GM23338 (cell line): ENCODE data around the gene TRAF2. TPM values are rescaled to one million over a fixed set of nuclear protein-coding genes. Genes with fewer than 3 reads are reported as not detected.

Source experiments
- ATAC-seq: fragments of 200-7000 bp; cut with Tn5 transposase; 3 replicates; pipeline ENCODE4 v1.9.1; 2020
- DNase-seq: peaks from one replicate; pipeline ENCODE4 v3.0.0-alpha.2; 2015; ENCODE audit warnings: low spot score
- H2AFZ ChIP-seq: fragments of 200-600 bp; sonication (generic); 2 replicates; pipeline ENCODE4 v1.8.0; 2016; ENCODE audit warnings: antibody characterized with exemption, mild to moderate bottlenecking, moderate library complexity
- H3F3A ChIP-seq: fragments of 200-600 bp; sonication (generic); replicated peaks from 2 replicates; pipeline ENCODE4 v1.8.0; 2017; ENCODE audit warnings: antibody characterized with exemption, mixed run types, low read depth
- H3K27ac ChIP-seq: fragments of 200-600 bp; sonication (generic); 2 replicates; pipeline ENCODE4 v1.6.1; 2016; ENCODE audit warnings: low read depth
- H3K27me3 ChIP-seq: fragments of 200-600 bp; sonication (generic); 2 replicates; pipeline ENCODE4 v1.8.0; 2016; ENCODE audit warnings: mild to moderate bottlenecking, mixed run types, moderate library complexity; ENCODE audit not compliant: insufficient read depth
- H3K36me3 ChIP-seq: fragments of 200-600 bp; sonication (generic); 2 replicates; pipeline ENCODE4 v1.8.0; 2016; ENCODE audit warnings: mild to moderate bottlenecking; ENCODE audit not compliant: insufficient read depth
- H3K4me1 ChIP-seq: fragments of 200-600 bp; sonication (generic); 2 replicates; pipeline ENCODE4 v1.8.0; 2016; ENCODE audit warnings: mild to moderate bottlenecking, moderate library complexity; ENCODE audit not compliant: insufficient read depth
- H3K4me2 ChIP-seq: fragments of 200-600 bp; sonication (generic); 2 replicates; pipeline ENCODE4 v1.7.1; 2017; ENCODE audit warnings: mixed run types
- H3K4me3 ChIP-seq: fragments of 200-600 bp; sonication (generic); 2 replicates; pipeline ENCODE4 v1.6.1; 2016; ENCODE audit warnings: mixed run types
- H3K79me2 ChIP-seq: fragments of 200-600 bp; sonication (generic); replicated peaks from 2 replicates; pipeline ENCODE4 v1.8.0; 2017; ENCODE audit warnings: mild to moderate bottlenecking; ENCODE audit not compliant: insufficient read depth
- H3K9me2 ChIP-seq: fragments of 200-600 bp; sonication (generic); 2 replicates; pipeline ENCODE4 v1.8.0; 2017; ENCODE audit not compliant: insufficient read depth
- H4K20me1 ChIP-seq: fragments of 200-600 bp; sonication (generic); replicated peaks from 2 replicates; pipeline ENCODE4 v1.8.0; 2017; ENCODE audit warnings: mild to moderate bottlenecking; ENCODE audit not compliant: insufficient read depth
- H3K27ac Mint-ChIP-seq: 2 replicates; pipeline ENCODE4 v1.8.0; 2020; ENCODE audit warnings: inconsistent platforms, mild to moderate bottlenecking, moderate library complexity, mixed read lengths
- H3K27me3 Mint-ChIP-seq: 3 replicates; pipeline ENCODE4 v1.8.0; 2022; ENCODE audit warnings: low read depth, mild to moderate bottlenecking, moderate library complexity, mixed read lengths, inconsistent platforms; ENCODE audit not compliant: insufficient read depth, poor library complexity
- H3K36me3 Mint-ChIP-seq: 3 replicates; pipeline ENCODE4 v1.8.0; 2021; ENCODE audit warnings: low read depth, mild to moderate bottlenecking, inconsistent platforms, moderate library complexity, mixed read lengths
- H3K4me1 Mint-ChIP-seq: 3 replicates; pipeline ENCODE4 v1.8.0; 2020; ENCODE audit warnings: mild to moderate bottlenecking, inconsistent platforms, mixed read lengths
- H3K4me3 Mint-ChIP-seq: 3 replicates; pipeline ENCODE4 v1.8.0; 2021; ENCODE audit warnings: moderate library complexity, mild to moderate bottlenecking, inconsistent platforms, mixed read lengths
- H3K9me3 Mint-ChIP-seq: 3 replicates; pipeline ENCODE4 v1.8.0; 2020; ENCODE audit warnings: moderate library complexity, mild to moderate bottlenecking, inconsistent platforms, mixed read lengths
- CTCF ChIP-seq, 2 experiments: fragments of 200-600 bp in 1 of 2; sonication (generic) in 1 of 2; conservative IDR thresholded peaks; 2 replicates each; pipeline versions ENCODE4 v1.5.1 to v1.6.1; 2016 to 2017; ENCODE audit warnings: antibody characterized with exemption in 2 of 2, low read depth in 2 of 2, mild to moderate bottlenecking in 2 of 2, moderate library complexity in 1 of 2
- EZH2 ChIP-seq: fragments of 200-600 bp; sonication (generic); IDR thresholded peaks from one replicate; pipeline ENCODE4 v1.8.0; 2017; ENCODE audit warnings: antibody characterized with exemption, mild to moderate bottlenecking, low read depth; ENCODE audit not compliant: unreplicated experiment
- ZNF114 ChIP-seq: fragments of 250-450 bp; sonication (Bioruptor Pico); IDR thresholded peaks from 2 replicates; pipeline ENCODE4 v1.5.0; 2020; ENCODE audit warnings: mild to moderate bottlenecking, moderate library complexity
- ZNF462 ChIP-seq: fragments of 250-450 bp; sonication (Bioruptor Pico); IDR thresholded peaks from 2 replicates; pipeline ENCODE4 v1.5.0; 2020; ENCODE audit warnings: mild to moderate bottlenecking, moderate library complexity
- polyA plus RNA-seq: library from polyadenylated mRNA; unstranded; fragments of >200 nt; fragmentation: Nextera tagmentation; extraction: Ambion mirVana; gene quantifications from 2 replicates; pipeline ENCODE4 v1.2.1, GENCODE V29; 2016
- total RNA-seq: library from RNA; depleted of rRNA; stranded (reverse); fragments of >200 nt; shearing (Covaris generic); gene quantifications from 2 replicates; pipeline ENCODE4 v1.2.3, GENCODE V29; 2014
- TF ChIP-seq, protein P1 (sequence below): IDR thresholded peaks from 2 replicates; pipeline ENCODE4 v1.6.1; 2016; ENCODE audit warnings: antibody characterized with exemption

TRAF2 gene
- total and polyA plus RNA-seq, 2 experiments from 2014 or later, result 25.4 to 39.9 TPM

DNA sequence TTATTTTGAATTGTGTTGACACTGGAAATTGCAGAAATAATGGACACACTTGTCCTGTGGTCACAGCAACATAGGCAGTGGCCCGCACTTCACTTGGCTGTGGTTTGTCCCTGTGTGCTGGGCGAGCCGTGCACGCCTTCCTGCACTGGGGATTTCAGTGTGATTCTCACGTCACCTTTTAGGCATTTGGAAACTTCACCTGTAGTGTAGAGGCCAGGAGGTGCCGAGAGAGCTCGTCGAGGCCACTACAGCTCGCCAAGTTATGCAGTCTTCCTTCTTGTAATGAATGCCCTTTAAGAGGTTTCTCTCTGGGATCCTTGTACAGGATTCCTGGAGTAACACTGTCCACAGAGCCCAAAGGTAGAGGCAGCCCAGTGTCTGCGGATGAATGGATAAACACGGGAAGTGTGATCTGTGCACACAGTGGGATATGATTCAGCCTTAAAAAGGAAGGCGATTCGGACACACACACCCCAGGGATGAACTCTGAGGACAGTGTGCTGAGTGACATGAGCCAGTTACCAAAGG, 14.7 kb downstream of the TRAF2 start:
- Mint-ChIP-seq H3K4me1 (0 out of 3 replicates have a peak, but pooled peaks cover 2% of the 10 kb centered on the region), H3K36me3 (peaks cover 56% of the 10 kb centered on the region), H3K27ac (peak overlapping the region; percentile 56; the same call in 1 of the 2 replicates), H3K27me3 (peaks cover 3% of the 10 kb centered on the region), H3K9me3 (no peaks in the 10 kb centered on the region), H3K4me3 (no peak overlapping the region)
- 0 out of 2 replicates have a peak, but pooled peaks cover 9% of the 10 kb centered on the region for H3F3A ChIP-seq
- DNase-seq (no peak), ATAC-seq (no peak)
- no peak overlapping the region for H3K4me3 ChIP-seq
- H3K9me2 ChIP-seq, result no peaks in the 10 kb centered on the region
- no peak overlapping the region for H2AFZ ChIP-seq
- TF ChIP-seq ZNF114 (CRISPR knock-in tag) (no peak), ZNF462 (CRISPR knock-in tag) (no peak), EZH2 (no peak), CTCF (conservative IDR thresholded peaks at IDR 0.05; ENCODE audit: low read depth in 2 of 2) (no peak)
- TF ChIP-seq, protein P1, sequence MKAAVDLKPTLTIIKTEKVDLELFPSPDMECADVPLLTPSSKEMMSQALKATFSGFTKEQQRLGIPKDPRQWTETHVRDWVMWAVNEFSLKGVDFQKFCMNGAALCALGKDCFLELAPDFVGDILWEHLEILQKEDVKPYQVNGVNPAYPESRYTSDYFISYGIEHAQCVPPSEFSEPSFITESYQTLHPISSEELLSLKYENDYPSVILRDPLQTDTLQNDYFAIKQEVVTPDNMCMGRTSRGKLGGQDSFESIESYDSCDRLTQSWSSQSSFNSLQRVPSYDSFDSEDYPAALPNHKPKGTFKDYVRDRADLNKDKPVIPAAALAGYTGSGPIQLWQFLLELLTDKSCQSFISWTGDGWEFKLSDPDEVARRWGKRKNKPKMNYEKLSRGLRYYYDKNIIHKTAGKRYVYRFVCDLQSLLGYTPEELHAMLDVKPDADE, result no peak
- peaks cover 28% of the 10 kb centered on the region for H3K36me3 ChIP-seq
- H3K4me1 ChIP-seq, result no peaks in the 10 kb centered on the region
- no peak overlapping the region for H3K27ac ChIP-seq
- peaks cover 23% of the 10 kb centered on the region for H4K20me1 ChIP-seq
- H3K4me2 ChIP-seq, result no peak overlapping the region
- no peaks in the 10 kb centered on the region for H3K27me3 ChIP-seq
- H3K79me2 ChIP-seq, result peaks cover 26% of the 10 kb centered on the region
